ENCODE results near the gene NVL. TPM values are rescaled to one million over a fixed set of nuclear protein-coding genes. Genes with fewer than 3 reads are reported as not detected.
A peak's percentile ranks its signal among the peaks of the same experiment; 100 is the strongest.

Gene NVL
- total and polyA plus RNA-seq, 2 of the 8 experiments (the other 6 are each of a cell fraction or from before 2014, with no cell fraction given) = 22.7 to 45.8 TPM

GRCh38 chr1:224183591-224184312, 146.2 kb downstream of the NVL start:
- Histone ChIP-seq H2AFZ (ENCODE audit: low read length) (no peak overlapping the region), H3K4me3 (ENCODE audit: extremely low read depth in 1 of 4, insufficient read depth in 2 of 4, low read depth in 3 of 4, low read length in 4 of 4) (peak overlapping the region; percentile 70 to 92 (median 81))
- POLR2A ChIA-PET (ENCODE audit: partially characterized antibody) = interaction anchor here (0.9 to 1.8 kb wide), 10 partner anchors 10 to 174 kb away, joined by 3 to 8 read pairs (median 4); partner anchors contain the start of gene FBXO28
- TF ChIP-seq POLR2AphosphoS5 (IDR thresholded peaks at IDR 0.05; ENCODE audit: low read depth, low read length) (peak; percentile 11; the same call in 1 of the 2 replicates), POLR2A (IDR thresholded peaks at IDR 0.05; ENCODE audit: control extremely low read depth in 1 of 2, low read depth in 2 of 2, low read length in 2 of 2) (peak in 1 of 2 experiments; percentile 23; a peak in 1 of 3 replicates), TAF1 (IDR thresholded peaks at IDR 0.05; ENCODE audit: low read depth, low read length) (0 out of 2 replicates have a peak, but pooled peaks have one; percentile 56), SUZ12 (IDR thresholded peaks at IDR 0.05; ENCODE audit: low read length) (no peak), SRF (IDR thresholded peaks at IDR 0.05; ENCODE audit: low read depth, low read length) (peak; percentile 61), USF2 (IDR thresholded peaks at IDR 0.05; ENCODE audit: low read length) (no peak), PHF8 (conservative IDR thresholded peaks at IDR 0.05; ENCODE audit: low read depth, low read length) (0 out of 2 replicates have a peak, but pooled peaks have one; percentile 24), RBBP5 (IDR thresholded peaks at IDR 0.05; ENCODE audit: borderline replicate concordance, low read depth, low read length) (peak; percentile 44; the same call in 1 of the 2 replicates), RAD21 (IDR thresholded peaks at IDR 0.05 in 1 of 2, conservative IDR thresholded peaks at IDR 0.05 in 1 of 2; ENCODE audit: low read depth in 2 of 2, low read length in 2 of 2) (peak in 1 of 2 experiments; percentile 7; a peak in 1 of 4 replicates), CHD2 (IDR thresholded peaks at IDR 0.05; ENCODE audit: low read length) (no peak)

More at GRCh38 chr1:224183591-224184312, 146.2 kb downstream of the NVL start:
- DNase-seq (ENCODE audit: low read depth in 1 of 2, low spot score in 2 of 2) (peak in 1 of 2 experiments; percentile 80), FAIRE-seq (no peak)
- Histone ChIP-seq H3K18ac (ENCODE audit: extremely low read depth, low read length) (peak overlapping the region; percentile 19; the same call in 1 of the 2 replicates), H3K9me3 (ENCODE audit: insufficient read depth in 2 of 2, low read depth in 1 of 2, low read length in 1 of 2) (peaks cover 0 to 2% of the 10 kb centered on the region in 2 experiments; a peak in 1 of 4 replicates), H2BK15ac (ENCODE audit: low read length) (no peak overlapping the region), H3K27me3 (replicated peaks in 1 of 4; ENCODE audit: control insufficient read depth in 3 of 4, extremely low read depth in 1 of 4, insufficient read depth in 3 of 4, low read length in 3 of 4) (no peaks in the 10 kb centered on the region), H3K23me2 (ENCODE audit: low read depth, low read length) (peaks cover 9% of the 10 kb centered on the region; the same call in 1 of the 2 replicates), H2BK12ac (ENCODE audit: low read depth, low read length) (no peak overlapping the region), H3K56ac (replicated peaks; ENCODE audit: insufficient read length, low read depth, low read length) (peak overlapping the region; percentile 54), H3K9ac (replicated peaks in 1 of 4; ENCODE audit: extremely low read depth in 1 of 4, low read depth in 3 of 4, low read length in 3 of 4) (peak overlapping the region; percentile 62 to 76 (median 70)), H2BK120ac (replicated peaks; ENCODE audit: low read depth, low read length) (no peak overlapping the region), H2BK20ac (ENCODE audit: low read length) (no peak overlapping the region), H3K4me2 (ENCODE audit: insufficient read depth in 1 of 2, low read depth in 2 of 2, low read length in 2 of 2) (peak overlapping the region; percentile 79 to 86), H3K36me3 (ENCODE audit: control insufficient read depth in 2 of 4, insufficient read depth in 4 of 4, low read length in 3 of 4) (peaks cover 0 to 4% (median 0%) of the 10 kb centered on the region in 4 experiments; a peak in 1 of 8 replicates), H2AK5ac (ENCODE audit: low read depth, low read length) (no peak overlapping the region), H4K91ac (replicated peaks; ENCODE audit: insufficient read length, low read length) (peak overlapping the region; percentile 40), H3K4ac (replicated peaks; ENCODE audit: insufficient read length, low read depth, low read length) (no peak overlapping the region), H3K4me1 (replicated peaks in 1 of 4; ENCODE audit: control insufficient read depth in 3 of 4, insufficient read depth in 4 of 4, low read length in 3 of 4) (peaks cover 0 to 6% (median 1%) of the 10 kb centered on the region in 4 experiments; a peak in 3 of 7 replicates), H3K27ac (ENCODE audit: low read depth, low read length) (no peak overlapping the region), H4K8ac (ENCODE audit: extremely low read depth, insufficient read depth, low read length) (peak overlapping the region; percentile 71; the same call in 1 of the 2 replicates), H3K79me1 (ENCODE audit: low read depth, low read length) (peaks cover 2% of the 10 kb centered on the region; the same call in 1 of the 2 replicates), H3K79me2 (ENCODE audit: control insufficient read depth in 1 of 2, insufficient read depth in 2 of 2, low read length in 2 of 2) (peaks cover 4 to 52% of the 10 kb centered on the region in 2 experiments), H2BK5ac (ENCODE audit: low read depth, low read length) (no peak overlapping the region), H3K14ac (ENCODE audit: insufficient read length) (no peak overlapping the region), H4K5ac (ENCODE audit: insufficient read length, low read depth, low read length) (peak overlapping the region; percentile 12), H3K23ac (ENCODE audit: insufficient read length) (no peak overlapping the region), H4K20me1 (replicated peaks in 1 of 2; ENCODE audit: control insufficient read depth in 1 of 2, insufficient read depth in 2 of 2, low read length in 2 of 2) (peaks cover 0 to 5% of the 10 kb centered on the region in 2 experiments)
- CTCF ChIA-PET (ENCODE audit: partially characterized antibody) = interaction anchor here (0.8 to 1.3 kb wide), 3 partner anchors 11 to 21 kb away, joined by 3 to 5 read pairs (median 3); no protein-coding TSS in a partner anchor
- 2% methylated on average over 41 of the region's 53 CpGs; no CpG with 5 or more reads in 1 of the 2 experiments for WGBS, 2 experiments (ENCODE audit: extremely low coverage in 1 of 2, insufficient coverage in 1 of 2, insufficient read length in 1 of 2, insufficient replicate concordance in 2 of 2, low coverage in 1 of 2, low lambda C conversion rate in 2 of 2, missing lambda C conversion rate in 1 of 2)

Measured in H1 (cell line).